C4-2B (cell line): ENCODE results near the gene WDR46.

ENCODE experiments used
- H3K27ac ChIP-seq: fragments of 450-650 bp; 2 replicates; pipeline ENCODE4 v1.5.1; 2017
- CTCF ChIP-seq: fragments of 450-650 bp; conservative IDR thresholded peaks from 2 replicates; pipeline ENCODE4 v1.5.1; 2017; ENCODE audit warnings: mild to moderate bottlenecking
- ZFX ChIP-seq: fragments of 450-650 bp; IDR thresholded peaks from 2 replicates; pipeline ENCODE4 v1.6.1; 2017

WDR46 gene

GRCh38 chr6:33288921-33289783, at the start of gene WDR46, which contains the start of gene PFDN6:
WDR46 (minus strand) TSS chr6:33289239; CDS start chr6:33289170, 69 bp downstream.
PFDN6 (plus strand) TSS chr6:33289601; CDS start chr6:33289857, 256 bp downstream.
- TF ChIP-seq ZFX (no peak), CTCF (no peak)
- H3K27ac ChIP-seq, result peak within 1 kb of the TSS; percentile 76

DNA sequence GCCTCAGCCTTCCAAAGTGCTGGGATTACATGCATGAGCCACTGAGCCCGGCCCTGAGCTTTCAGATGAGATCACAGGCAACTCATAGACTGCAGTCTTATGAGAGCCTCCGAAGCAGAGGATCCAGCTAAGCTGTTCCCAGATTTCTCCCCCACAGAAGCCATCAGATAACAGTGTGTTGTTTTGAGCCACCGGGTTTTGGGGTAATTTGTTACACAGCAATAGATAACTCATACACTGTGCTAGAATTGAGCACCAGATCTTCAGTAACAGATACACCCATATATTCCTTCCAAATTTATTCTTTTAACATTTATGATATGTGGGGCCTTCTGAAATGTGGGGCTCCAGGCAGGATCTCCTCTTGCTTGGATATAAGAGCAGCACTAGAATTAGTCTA, 47.5 kb upstream of the WDR46 start:
- TF ChIP-seq CTCF, result no peak
- no peak for TF ChIP-seq ZFX

DNA sequence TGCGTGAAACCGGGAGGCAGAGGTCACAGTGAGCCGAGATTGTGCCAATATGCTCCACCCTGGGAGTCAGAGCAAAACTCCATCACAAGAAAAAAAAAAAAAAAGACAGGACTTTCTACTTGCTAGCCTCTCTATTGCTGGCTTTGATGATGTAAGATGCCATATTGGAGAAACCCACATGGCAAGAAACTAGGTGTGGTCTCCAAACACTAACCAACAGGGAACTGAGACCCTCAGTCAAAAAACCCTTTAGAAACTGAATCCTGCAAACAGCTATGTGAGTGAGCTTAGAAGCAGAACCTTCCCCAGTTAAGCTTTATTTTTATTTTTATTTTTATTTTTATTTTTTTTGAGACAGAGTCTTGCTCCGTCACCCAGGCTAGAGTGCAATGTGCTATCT, 46.9 kb upstream of the WDR46 start:
- H3K27ac ChIP-seq, result no peak overlapping the region
- TF ChIP-seq CTCF, result no peak
- no peak for TF ChIP-seq ZFX

More for the DNA sequence above, 47.5 kb upstream of the WDR46 start:
- no peak overlapping the region for H3K27ac ChIP-seq

DNA sequence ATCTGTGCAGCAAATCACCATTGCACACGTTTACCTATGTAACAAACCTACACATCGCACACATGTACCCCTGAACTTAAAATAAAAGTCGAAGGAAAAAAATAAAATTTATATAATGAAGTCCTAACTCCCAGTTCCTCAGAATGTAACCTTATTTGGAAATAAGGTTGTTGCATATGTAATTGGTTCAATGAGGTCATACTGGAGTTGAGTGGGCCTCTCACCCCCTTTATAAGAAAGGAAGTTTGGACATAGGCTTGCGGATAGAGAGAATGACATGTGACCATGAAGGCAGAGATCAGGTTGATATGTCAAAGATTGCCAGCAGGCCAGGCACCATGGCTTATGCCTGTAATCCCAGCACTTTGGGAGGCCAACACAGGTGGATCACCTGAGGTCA, 44.6 kb upstream of the WDR46 start:
- H3K27ac ChIP-seq, result no peak overlapping the region
- no peak for TF ChIP-seq ZFX
- no peak for TF ChIP-seq CTCF

DNA sequence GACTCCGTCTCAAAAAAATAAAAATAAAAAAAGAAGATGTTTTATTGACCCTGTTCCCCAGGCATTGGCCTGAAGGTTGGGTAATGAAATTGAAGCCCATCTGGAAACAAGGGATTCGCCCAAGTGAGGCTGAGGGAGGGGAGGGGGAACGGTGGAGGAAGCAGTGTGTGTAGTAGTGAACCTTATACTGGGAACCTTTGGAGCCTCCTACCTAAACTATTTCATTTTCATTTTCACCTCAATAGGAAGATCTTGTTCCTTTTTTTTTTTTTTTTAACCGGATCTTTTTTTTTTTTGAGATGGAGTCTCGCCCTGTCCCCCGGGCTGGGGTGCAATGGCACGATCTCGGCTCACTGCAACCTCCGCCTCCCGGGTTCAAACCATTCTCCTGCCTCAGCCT, 41.7 kb upstream of the WDR46 start:
- no peak for TF ChIP-seq CTCF
- no peak for TF ChIP-seq ZFX
- H3K27ac ChIP-seq, result no peak overlapping the region

DNA sequence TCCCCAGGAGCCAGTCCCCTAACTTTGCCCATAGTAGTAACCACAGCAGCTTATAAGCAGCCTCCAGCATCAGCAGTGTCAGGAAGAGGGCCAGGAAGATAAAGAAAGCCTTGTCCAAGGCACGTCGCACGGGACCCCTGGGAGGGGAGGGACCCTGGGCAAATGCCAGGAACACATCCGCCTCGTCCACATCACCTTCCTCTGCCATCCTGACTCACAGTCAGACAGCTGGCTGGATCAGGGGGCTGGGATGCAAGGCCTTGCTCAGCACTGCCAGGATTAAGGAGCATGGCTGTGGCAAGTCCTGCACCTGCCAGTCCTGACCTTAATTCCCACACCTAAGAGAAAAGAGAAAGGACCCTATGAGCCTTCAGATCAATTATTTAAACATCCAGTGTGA, 40.0 kb upstream of the WDR46 start:
- TF ChIP-seq ZFX (no peak), CTCF (no peak)
- H3K27ac ChIP-seq, result no peak overlapping the region

- TF ChIP-seq CTCF (no peak), ZFX (no peak)
- H3K27ac ChIP-seq, result peak overlapping the region; percentile 85
Measured at GRCh38 chr6:33324125-33324524, 35.1 kb upstream of the WDR46 start.
